ENCODE measurements around the gene TUB.

TUB gene

GRCh38 chr11:8108421-8108820 is 27.4 kb downstream of the TUB start:
- DNase-seq (ENCODE audit: low read depth), result no peak

GRCh38 chr11:8109675-8110074 is 28.7 kb downstream of the TUB start:
- no peak for DNase-seq (ENCODE audit: low read depth)

- DNase-seq (ENCODE audit: low read depth), result no peak
Observed at GRCh38 chr11:8110396-8110795, 29.4 kb downstream of the TUB start.

- DNase-seq (ENCODE audit: low read depth), result no peak
Observed at GRCh38 chr11:8111636-8112035, 30.6 kb downstream of the TUB start.

GRCh38 chr11:8122173-8122764 is 41.3 kb downstream of the TUB start:
- no peak for DNase-seq (ENCODE audit: low read depth)

- no peak for DNase-seq (ENCODE audit: low read depth)
Observed at GRCh38 chr11:8126649-8127289, 45.8 kb downstream of the TUB start.

- no peak for DNase-seq (ENCODE audit: low read depth)
Observed at GRCh38 chr11:8127447-8127846, 46.4 kb downstream of the TUB start.

GRCh38 chr11:8138526-8138925 is 57.5 kb downstream of the TUB start:
- no peak for DNase-seq (ENCODE audit: low read depth)

GRCh38 chr11:8149726-8150125 is 68.7 kb downstream of the TUB start:
- no peak for DNase-seq (ENCODE audit: low read depth)
